GM18873 (cell line): Measurements from ENCODE around the gene MEPE.
"Not testable (repeated sequence)": the region's sequence is repeated elsewhere in the genome, so short reads cannot be mapped to it uniquely, and the experiment has no call there.

Experiments used
- ATAC-seq: cut with Tn5 transposase; IDR thresholded peaks from one replicate; pipeline ENCODE4 v1.9.1; 2021; ENCODE audit warnings: mild to moderate bottlenecking, moderate library complexity, moderate number of reproducible peaks; ENCODE audit not compliant: unreplicated experiment, low FRiP score

The MEPE gene

GRCh38 chr4:87880106-87880505 is 47.3 kb downstream of the MEPE start:
- ATAC-seq = no peak

GRCh38 chr4:87881115-87881514 is 48.3 kb downstream of the MEPE start:
- ATAC-seq = no peak

GRCh38 chr4:87882321-87882720 is 49.6 kb downstream of the MEPE start:
- ATAC-seq = no peak

- ATAC-seq = no peak
Measured at GRCh38 chr4:87882861-87883260, 50.1 kb downstream of the MEPE start.

GRCh38 chr4:87884976-87885549 is 52.3 kb downstream of the MEPE start:
- ATAC-seq = no peak

- ATAC-seq = no peak
Measured at GRCh38 chr4:87886083-87886482, 53.3 kb downstream of the MEPE start.

GRCh38 chr4:87890753-87891152 is 58.0 kb downstream of the MEPE start:
- not testable (repeated sequence) for ATAC-seq

GRCh38 chr4:87895964-87896621 is 63.3 kb downstream of the MEPE start:
- no peak for ATAC-seq
